DMS79 (cell line): ENCODE data around the gene LSM7.

Source experiments
- DNase-seq: peaks from one replicate; lab custom pipeline; 2025; lab: John Stamatoyannopoulos, UW

The LSM7 gene

DNA sequence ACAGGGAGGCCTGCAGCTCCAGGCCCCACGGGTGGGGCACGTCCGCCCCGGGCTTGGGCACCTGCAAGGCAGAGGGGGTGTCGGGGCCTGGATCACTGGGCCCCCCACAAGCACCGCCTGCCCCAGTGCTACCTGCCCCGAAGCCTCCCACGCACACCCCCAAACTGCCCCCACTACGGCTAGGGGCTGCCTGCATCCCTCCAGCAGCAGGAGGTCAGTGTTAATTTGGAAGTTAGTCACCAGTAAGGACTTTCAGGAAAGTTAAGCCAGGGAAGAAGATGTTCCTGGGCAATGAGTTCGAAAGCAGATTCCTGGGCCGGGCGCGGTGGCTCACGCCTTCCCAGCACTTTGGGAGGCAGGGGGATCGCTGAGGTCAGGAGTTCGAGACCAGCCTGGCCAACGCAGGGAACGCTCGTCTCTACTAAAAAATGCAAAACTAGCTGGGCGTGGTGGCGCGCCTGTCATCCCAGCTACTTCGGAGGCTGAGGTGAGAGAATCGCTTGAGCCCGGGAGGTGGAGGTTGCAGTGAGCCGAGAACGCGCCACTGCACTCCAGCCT lies 51.9 kb downstream of the LSM7 start:
- DNase-seq, result no peak

DNA sequence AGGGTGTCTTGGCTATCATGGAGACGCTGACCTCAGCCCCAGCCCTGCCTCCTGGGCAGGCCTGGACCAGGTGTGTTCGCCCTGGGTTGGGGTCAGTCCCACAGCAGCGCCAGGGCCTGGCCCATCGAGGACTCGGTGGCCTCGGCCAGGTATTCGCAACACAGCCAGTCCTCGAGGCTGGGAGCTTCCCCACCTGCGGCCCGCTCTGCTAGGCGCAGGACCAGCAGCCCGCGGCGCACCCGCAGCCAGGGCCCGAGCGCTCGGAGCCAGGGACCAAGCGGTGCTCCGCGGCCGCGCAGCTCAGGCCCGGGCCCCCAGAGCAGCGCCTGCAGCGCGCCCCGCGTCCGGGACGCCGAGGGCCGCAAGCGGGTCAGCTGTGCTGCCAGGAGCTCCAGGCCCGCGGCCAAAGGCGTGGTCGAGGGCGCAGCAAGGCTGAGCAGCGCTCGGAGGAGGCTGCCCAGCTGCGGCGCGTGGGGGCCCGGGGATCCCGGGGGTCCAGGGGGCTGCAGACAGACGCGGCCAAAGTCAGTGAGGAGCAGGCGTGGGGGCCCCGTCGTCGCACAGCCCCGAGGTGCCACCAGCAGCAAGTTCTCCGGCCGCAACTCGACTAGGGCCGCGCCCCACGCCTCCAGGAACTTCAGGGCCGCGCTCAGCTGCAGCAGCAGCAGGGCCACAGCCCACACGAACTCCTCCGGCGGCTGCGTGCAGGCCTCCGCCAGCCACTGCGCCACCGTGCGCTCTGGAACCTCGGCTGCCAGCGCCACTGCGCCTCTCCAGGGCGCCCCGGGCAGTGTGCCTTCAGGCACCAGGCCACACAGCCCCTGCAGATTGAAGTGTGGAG lies 52.6 kb downstream of the LSM7 start:
- no peak for DNase-seq

DNA sequence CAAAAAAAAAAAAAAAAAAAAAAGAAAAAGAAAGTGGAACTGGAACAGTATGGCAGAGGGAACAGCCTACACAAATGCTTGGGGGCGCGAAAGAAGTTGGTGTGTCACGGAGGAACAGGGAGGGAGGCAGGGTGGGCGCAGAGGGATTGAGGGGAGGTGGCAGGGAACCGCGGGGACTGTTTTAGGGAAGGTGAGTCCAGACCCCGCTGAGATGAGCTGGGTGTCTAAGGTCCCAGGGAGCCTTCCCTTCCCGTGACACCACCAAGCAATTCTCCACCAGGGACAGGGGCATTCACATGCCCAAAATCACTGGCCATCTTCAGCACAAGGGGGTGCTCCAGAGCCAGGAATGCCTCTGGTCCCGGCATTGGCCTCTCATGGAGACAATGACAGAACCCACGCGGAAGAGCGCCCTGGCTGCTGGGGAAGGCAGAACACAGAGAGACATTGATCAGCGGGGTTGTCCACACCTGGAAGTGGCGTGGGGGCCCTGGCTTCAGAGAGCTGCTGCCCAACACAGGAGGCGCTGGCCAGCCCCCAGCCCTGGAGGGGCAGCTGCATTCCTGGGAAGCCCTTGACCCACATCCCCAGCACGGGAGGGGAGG lies 53.4 kb downstream of the LSM7 start:
- no peak for DNase-seq

DNA sequence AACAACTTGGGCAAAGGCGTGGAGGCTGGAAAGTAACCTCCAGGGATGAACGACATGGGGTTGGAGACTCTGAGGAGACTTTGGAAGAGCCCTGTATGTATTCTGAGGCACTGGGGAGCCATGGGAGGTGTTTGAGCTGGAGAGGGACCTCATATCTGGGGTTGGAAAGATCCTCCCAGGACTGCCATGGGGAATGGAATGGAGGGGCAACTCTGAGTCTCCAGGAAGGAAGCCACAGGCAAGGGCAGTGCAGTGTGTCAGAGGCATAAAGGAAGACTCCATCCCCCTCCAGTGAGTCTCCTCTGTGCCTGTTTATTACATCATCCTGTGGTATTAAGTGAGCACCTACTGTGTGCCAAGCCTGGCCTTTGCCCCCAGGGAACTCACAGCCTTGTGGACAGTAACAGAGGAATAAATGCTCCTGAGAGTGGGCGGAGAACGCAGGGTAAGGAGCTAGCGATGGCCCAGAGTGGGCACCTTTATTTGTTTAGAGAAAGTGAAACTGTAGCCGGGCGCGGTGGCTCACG lies 54.1 kb downstream of the LSM7 start:
- no peak for DNase-seq

DNA sequence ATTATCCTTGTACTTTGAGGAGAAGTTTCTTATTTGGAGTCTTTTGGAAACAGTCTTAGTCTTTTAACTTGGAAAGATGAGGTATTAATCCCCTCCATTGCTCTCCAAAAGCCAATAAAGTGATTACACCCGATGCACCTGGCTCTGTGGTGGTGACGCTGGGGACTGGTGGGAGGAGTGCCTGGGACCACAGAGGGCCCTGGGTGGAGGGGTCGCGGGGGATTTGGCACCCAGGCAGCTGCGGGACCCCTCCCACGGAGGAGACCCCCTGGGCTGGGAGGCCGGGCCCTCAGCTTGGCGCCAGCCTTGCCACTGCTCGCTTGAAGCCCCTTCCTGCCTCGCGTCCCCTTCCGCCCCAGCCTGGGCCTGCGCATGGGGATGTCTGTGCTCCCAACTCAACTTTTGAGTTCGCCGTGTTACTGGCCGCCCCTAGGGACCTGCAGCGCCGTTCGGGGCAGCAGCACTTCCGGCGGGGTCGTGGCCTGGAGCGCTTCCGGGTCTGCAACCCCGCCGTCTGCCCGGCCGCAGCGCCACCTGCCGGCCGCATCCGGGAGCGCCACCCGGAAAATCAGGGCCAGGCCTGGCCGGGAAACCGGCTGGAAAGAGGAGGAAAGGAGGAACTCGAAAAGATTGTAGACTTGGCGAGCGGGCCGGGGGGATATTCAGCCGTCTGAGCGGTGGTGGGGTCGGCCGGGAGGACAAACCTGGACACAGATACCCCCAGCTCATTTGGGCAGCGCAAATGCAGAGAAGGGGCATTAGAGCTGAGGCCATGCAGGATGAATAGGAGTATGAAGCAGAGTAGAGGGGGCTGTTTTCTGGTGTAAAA lies 54.8 kb downstream of the LSM7 start:
- DNase-seq, result peak; percentile 34
